ENCODE measurements around the gene TRIM10. TPM values are rescaled to one million over a fixed set of nuclear protein-coding genes. Genes with fewer than 3 reads are reported as not detected.
"Not testable (repeated sequence)": the region's sequence is repeated elsewhere in the genome, so short reads cannot be mapped to it uniquely, and the experiment has no call there.

Gene TRIM10
- total RNA-seq, 3 donors from 2014 or later (not counting 1 experiment from before 2014, with no cell fraction given) = not detected

GRCh38 chr6:30127238-30128093 is 33.5 kb downstream of the TRIM10 start:
- TF ChIP-seq CTCF (IDR thresholded peaks at IDR 0.05) = no peak

GRCh38 chr6:30122515-30122914 is 38.5 kb downstream of the TRIM10 start:
- DNase-seq (no peak), ATAC-seq (no peak)
- Histone ChIP-seq H3K27ac (ENCODE audit: low read length) (no peak overlapping the region), H3K9me3 (ENCODE audit: control insufficient read depth, insufficient read depth, low read length) (no peaks in the 10 kb centered on the region), H3K36me3 (ENCODE audit: control insufficient read depth, insufficient read depth, low read length) (no peaks in the 10 kb centered on the region), H3K4me1 (ENCODE audit: control insufficient read depth, insufficient read depth, low read length) (peaks cover under 1% of the 10 kb centered on the region), H3K4me3 (ENCODE audit: low read length) (no peak overlapping the region), H3K27me3 (ENCODE audit: control insufficient read depth, insufficient read depth, low read length) (peaks cover 2% of the 10 kb centered on the region)
- no peak overlapping the region for H3K27ac Mint-ChIP-seq
- H3K4me3 Mint-ChIP-seq = no peak overlapping the region
- no peaks in the 10 kb centered on the region for H3K4me1 Mint-ChIP-seq
- no peaks in the 10 kb centered on the region for H3K36me3 Mint-ChIP-seq
- 100% methylated on average over 2 of the region's 2 CpGs for WGBS (ENCODE audit: insufficient coverage)
- no peaks in the 10 kb centered on the region for H3K9me3 Mint-ChIP-seq
- H3K27me3 Mint-ChIP-seq (ENCODE audit: low read depth in 2 of 2) = peaks cover 38 to 61% of the 10 kb centered on the region in 2 donors
- intact Hi-C loops (cut with micrococcal nuclease) = no loop called here
- no peak for TF ChIP-seq CTCF (IDR thresholded peaks at IDR 0.05)

More at GRCh38 chr6:30127238-30128093, 33.5 kb downstream of the TRIM10 start:
- Mint-ChIP-seq H3K36me3 (no peaks in the 10 kb centered on the region), H3K27ac (no peak overlapping the region), H3K27me3 (ENCODE audit: low read depth in 2 of 2) (peaks cover 57 to 84% of the 10 kb centered on the region in 2 donors), H3K4me3 (no peak overlapping the region), H3K4me1 (peaks cover 5 to 7% of the 10 kb centered on the region in 2 donors), H3K9me3 (no peaks in the 10 kb centered on the region)
- no peaks in the 10 kb centered on the region for H3K36me3 ChIP-seq (ENCODE audit: control insufficient read depth, insufficient read depth, low read length)
- peaks cover 4% of the 10 kb centered on the region for H3K4me1 ChIP-seq (ENCODE audit: control insufficient read depth, insufficient read depth, low read length)
- no peak overlapping the region for H3K4me3 ChIP-seq (ENCODE audit: low read length)
- intact Hi-C loops (cut with micrococcal nuclease) = no loop called here
- no peak for DNase-seq
- 39% methylated on average over 49 of the region's 50 CpGs for WGBS (ENCODE audit: insufficient coverage)
- peaks cover 26% of the 10 kb centered on the region for H3K27me3 ChIP-seq (ENCODE audit: control insufficient read depth, insufficient read depth, low read length)
- no peak for ATAC-seq
- H3K27ac ChIP-seq (ENCODE audit: low read length) = no peak overlapping the region
- no peaks in the 10 kb centered on the region for H3K9me3 ChIP-seq (ENCODE audit: control insufficient read depth, insufficient read depth, low read length)

- no peak for ATAC-seq
- intact Hi-C loops (cut with micrococcal nuclease) = no loop called here
- 84% methylated on average over 9 of the region's 10 CpGs for WGBS (ENCODE audit: insufficient coverage)
- no peaks in the 10 kb centered on the region for H3K4me1 Mint-ChIP-seq
- H3K4me1 ChIP-seq (ENCODE audit: control insufficient read depth, insufficient read depth, low read length) = no peaks in the 10 kb centered on the region
- peaks cover 30 to 53% of the 10 kb centered on the region in 2 donors for H3K27me3 Mint-ChIP-seq (ENCODE audit: low read depth in 2 of 2)
- H3K9me3 ChIP-seq (ENCODE audit: control insufficient read depth, insufficient read depth, low read length) = no peaks in the 10 kb centered on the region
- no peak overlapping the region for H3K27ac ChIP-seq (ENCODE audit: low read length)
- no peak overlapping the region for H3K4me3 ChIP-seq (ENCODE audit: low read length)
- H3K27me3 ChIP-seq (ENCODE audit: control insufficient read depth, insufficient read depth, low read length) = no peaks in the 10 kb centered on the region
- H3K27ac Mint-ChIP-seq = no peak overlapping the region
- TF ChIP-seq CTCF (IDR thresholded peaks at IDR 0.05) = no peak
- H3K9me3 Mint-ChIP-seq = no peaks in the 10 kb centered on the region
- H3K36me3 ChIP-seq (ENCODE audit: control insufficient read depth, insufficient read depth, low read length) = no peaks in the 10 kb centered on the region
- no peak for DNase-seq
- H3K4me3 Mint-ChIP-seq = no peak overlapping the region
- H3K36me3 Mint-ChIP-seq = no peaks in the 10 kb centered on the region
Observed at GRCh38 chr6:30121446-30122366, 39.3 kb downstream of the TRIM10 start.

- H3K27me3 ChIP-seq (ENCODE audit: control insufficient read depth, insufficient read depth, low read length); H3K4me3 ChIP-seq (ENCODE audit: low read length); H3K4me1 Mint-ChIP-seq; H3K9me3 ChIP-seq (ENCODE audit: control insufficient read depth, insufficient read depth, low read length); H3K36me3 ChIP-seq (ENCODE audit: control insufficient read depth, insufficient read depth, low read length); intact Hi-C loops (cut with micrococcal nuclease); DNase-seq; H3K4me3 Mint-ChIP-seq; H3K4me1 ChIP-seq (ENCODE audit: control insufficient read depth, insufficient read depth, low read length); H3K36me3 Mint-ChIP-seq; H3K27ac Mint-ChIP-seq; H3K9me3 Mint-ChIP-seq; H3K27ac ChIP-seq (ENCODE audit: low read length); ATAC-seq: not testable (repeated sequence)
- peaks cover 20 to 49% of the 10 kb centered on the region in 2 donors for H3K27me3 Mint-ChIP-seq (ENCODE audit: low read depth in 2 of 2)
- WGBS (ENCODE audit: insufficient coverage) = 86% methylated on average over 3 of the region's 5 CpGs
Observed at GRCh38 chr6:30118691-30119090, 42.3 kb downstream of the TRIM10 start.
